Activated T-cell treated with anti-CD3 and anti-CD28 coated beads, Interleukin-2, amount 50 U/mL, for 24 hours (primary cell): ENCODE measurements around the gene OR6N2.

Experiments
- DNase-seq: peaks from one replicate; pipeline ENCODE4 v3.0.0-alpha.2; 2020
- H3K27ac Mint-ChIP-seq: 2 replicates; pipeline ENCODE4 v1.8.0; 2020; ENCODE audit warnings: mild to moderate bottlenecking, mixed read lengths
- H3K27me3 Mint-ChIP-seq: 2 replicates; pipeline ENCODE4 v1.8.0; 2020; ENCODE audit warnings: mixed read lengths
- H3K36me3 Mint-ChIP-seq: 2 replicates; pipeline ENCODE4 v1.8.0; 2020; ENCODE audit warnings: low read depth, mixed read lengths
- H3K4me1 Mint-ChIP-seq: 2 replicates; pipeline ENCODE4 v1.8.0; 2020; ENCODE audit warnings: low read depth, mixed read lengths
- H3K4me3 Mint-ChIP-seq: 2 replicates; pipeline ENCODE4 v1.8.0; 2020; ENCODE audit warnings: mild to moderate bottlenecking, moderate library complexity, mixed read lengths
- H3K9me3 Mint-ChIP-seq: 2 replicates; pipeline ENCODE4 v1.8.0; 2020; ENCODE audit warnings: mixed read lengths

OR6N2 gene, protein sequence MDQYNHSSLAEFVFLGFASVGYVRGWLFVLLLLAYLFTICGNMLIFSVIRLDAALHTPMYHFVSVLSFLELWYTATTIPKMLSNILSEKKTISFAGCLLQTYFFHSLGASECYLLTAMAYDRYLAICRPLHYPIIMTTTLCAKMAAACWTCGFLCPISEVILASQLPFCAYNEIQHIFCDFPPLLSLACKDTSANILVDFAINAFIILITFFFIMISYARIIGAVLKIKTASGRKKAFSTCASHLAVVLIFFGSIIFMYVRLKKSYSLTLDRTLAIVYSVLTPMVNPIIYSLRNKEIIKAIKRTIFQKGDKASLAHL

DNA sequence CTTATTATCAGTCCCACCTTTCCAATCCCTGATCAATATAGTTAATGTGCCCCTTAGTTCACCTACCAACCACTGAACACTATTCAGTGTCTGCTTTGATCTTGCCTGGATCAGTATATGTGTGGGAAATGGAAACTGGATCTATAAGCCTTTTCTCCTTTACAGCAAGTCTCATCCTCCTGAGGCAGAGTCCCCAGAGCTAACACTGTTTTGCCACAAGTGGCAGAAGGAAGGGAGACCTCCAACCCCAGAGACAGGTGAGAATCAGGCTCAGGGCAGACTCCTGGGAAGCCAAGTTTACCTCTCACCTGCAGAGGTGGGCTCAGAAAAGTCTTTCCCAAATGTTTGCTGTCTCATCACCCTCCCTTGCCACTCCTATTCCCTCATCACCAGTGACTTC is at the start of gene OR6N2:
TSS of gene OR6N2 (minus strand) at position 101 of the 400 bp plus-strand sequence. CDS start 3,569 bp downstream, outside the sequence.
- H3K9me3 Mint-ChIP-seq, result no peaks in the 10 kb centered on the region
- no peak within 1 kb of the TSS for H3K4me3 Mint-ChIP-seq
- H3K36me3 Mint-ChIP-seq, result no peaks in the 10 kb centered on the region
- H3K27me3 Mint-ChIP-seq, result no peaks in the 10 kb centered on the region
- no peak for DNase-seq
- H3K27ac Mint-ChIP-seq, result no peak within 1 kb of the TSS
- no peaks in the 10 kb centered on the region for H3K4me1 Mint-ChIP-seq

DNA sequence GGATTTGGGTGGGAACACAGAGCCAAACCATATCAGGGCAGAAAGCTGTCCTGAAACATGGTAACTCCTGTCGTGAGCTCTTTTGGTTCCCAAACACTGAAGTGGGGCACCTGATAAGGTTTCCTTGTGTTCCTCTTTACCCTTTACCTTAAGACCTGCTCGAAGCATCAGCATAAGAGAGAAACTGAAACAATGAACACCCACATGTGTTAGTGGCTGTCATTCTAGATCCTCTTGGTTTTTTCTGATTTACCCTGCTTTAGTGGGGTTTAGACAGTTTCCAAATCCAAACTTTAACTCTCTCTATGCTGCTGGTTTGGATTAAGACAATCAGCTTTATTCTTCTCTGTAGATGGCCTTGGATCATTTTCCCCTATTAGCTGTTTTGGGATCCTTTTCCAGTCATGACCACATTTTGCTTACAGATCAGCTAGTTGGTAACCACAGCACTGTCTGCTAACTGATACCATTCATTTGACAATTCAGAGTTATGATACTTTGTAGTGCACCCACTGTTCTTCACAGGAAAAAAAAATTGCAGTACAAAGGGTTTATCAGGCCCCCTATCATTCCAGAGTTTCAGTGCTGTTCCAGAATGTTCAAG is 49.2 kb upstream of the OR6N2 start:
- Mint-ChIP-seq H3K4me1 (peaks cover 18% of the 10 kb centered on the region), H3K9me3 (peaks cover 15% of the 10 kb centered on the region), H3K4me3 (no peak overlapping the region), H3K27me3 (peaks cover 2% of the 10 kb centered on the region), H3K36me3 (no peaks in the 10 kb centered on the region), H3K27ac (peak overlapping the region; percentile 35)
- no peak for DNase-seq

DNA sequence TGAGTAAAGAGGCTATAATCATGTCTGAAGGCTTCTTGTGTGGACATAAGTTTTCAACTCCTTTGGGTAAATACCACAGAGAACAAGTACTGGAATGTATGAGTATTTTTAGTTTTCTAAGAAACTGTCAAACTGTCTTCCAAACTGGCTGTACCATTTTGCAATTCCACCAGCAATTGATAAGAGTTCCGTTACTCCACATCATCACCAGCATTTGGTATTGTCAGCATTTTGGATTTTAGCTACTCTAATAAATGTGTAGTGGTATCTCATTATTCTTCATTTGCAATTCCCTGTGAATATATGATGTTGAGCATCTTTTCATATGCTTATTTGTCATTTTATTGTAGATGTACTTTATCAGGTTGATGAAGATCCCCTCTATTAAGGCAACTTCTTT is 40.7 kb upstream of the OR6N2 start:
- H3K27me3 Mint-ChIP-seq, result peaks cover 2% of the 10 kb centered on the region
- H3K36me3 Mint-ChIP-seq, result no peaks in the 10 kb centered on the region
- H3K4me3 Mint-ChIP-seq, result no peak overlapping the region
- H3K9me3 Mint-ChIP-seq, result no peaks in the 10 kb centered on the region
- no peak for DNase-seq
- H3K27ac Mint-ChIP-seq, result no peak overlapping the region
- H3K4me1 Mint-ChIP-seq, result peaks cover 17% of the 10 kb centered on the region

DNA sequence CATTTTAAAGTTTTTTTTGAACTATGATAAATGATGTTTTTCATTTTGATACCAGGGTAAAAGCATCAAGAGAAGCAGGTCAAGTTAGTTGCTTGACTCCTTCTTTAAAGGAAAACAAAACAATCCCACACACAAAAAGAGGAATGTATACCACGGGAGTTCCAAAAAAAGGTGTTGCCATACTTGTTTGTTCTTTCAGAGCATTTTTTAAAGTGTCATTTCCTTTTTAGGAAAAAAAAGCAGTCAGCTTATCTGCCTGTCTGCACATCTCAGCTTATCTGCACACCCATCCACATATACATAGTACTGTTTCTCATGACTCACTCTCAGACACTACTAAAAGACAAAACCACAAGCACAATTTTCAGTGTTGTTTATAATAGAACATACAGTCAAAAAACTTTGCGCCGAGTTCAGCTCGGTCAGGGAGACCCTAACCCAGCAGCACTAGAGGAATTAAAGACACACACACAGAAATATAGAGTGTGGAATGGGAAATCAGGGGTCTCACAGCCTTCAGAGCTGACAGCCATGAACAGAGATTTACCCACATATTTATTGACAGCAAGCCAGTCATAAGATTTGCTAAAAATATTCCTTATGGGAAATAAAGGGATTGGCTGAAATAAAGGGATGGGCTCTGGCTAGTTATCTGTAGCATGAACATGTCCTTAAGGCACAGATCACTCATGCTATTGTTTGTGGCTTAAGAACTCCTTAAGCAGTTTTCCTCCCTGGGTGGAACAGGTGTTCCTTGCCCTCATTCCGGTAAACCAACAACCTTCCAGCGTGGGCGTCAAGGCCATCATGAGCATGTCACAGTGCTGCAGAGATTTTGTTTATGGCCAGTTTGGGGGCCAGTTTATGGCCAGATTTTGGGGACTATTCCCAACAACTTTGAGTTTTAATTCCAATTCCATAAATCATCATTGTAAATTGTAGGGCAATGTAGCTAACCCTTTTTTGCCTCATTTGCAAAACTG is 38.7 kb upstream of the OR6N2 start:
- peak overlapping the region; percentile 28 for H3K4me3 Mint-ChIP-seq
- peak overlapping the region; percentile 64 for H3K27ac Mint-ChIP-seq
- DNase-seq, result no peak
- peaks cover 17% of the 10 kb centered on the region for H3K4me1 Mint-ChIP-seq
- H3K9me3 Mint-ChIP-seq, result no peaks in the 10 kb centered on the region
- no peaks in the 10 kb centered on the region for H3K36me3 Mint-ChIP-seq
- H3K27me3 Mint-ChIP-seq, result no peaks in the 10 kb centered on the region

DNA sequence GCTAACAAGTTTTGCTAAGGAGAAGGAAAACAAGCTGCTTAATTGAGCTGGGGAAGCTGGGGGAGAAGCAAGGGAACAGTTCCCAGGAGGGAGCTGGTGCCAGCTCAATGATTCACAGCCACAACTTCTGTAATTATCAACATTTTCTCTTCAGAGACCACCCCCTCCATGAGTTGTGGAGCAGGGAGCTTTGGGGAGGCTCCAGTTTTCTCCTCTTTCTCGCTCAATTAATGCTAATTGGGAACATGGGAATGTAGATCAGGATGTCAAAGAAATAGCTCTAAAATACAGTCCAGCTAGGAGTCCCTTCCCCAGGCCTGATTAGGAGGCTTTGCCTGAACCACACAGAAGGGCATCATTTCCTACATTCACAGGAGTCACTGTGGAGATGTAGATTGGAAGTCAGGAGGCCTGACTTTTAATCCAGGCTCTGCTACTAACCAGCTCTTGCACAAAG is 38.0 kb upstream of the OR6N2 start:
- no peaks in the 10 kb centered on the region for H3K9me3 Mint-ChIP-seq
- H3K4me1 Mint-ChIP-seq, result peaks cover 17% of the 10 kb centered on the region
- DNase-seq, result no peak
- H3K27me3 Mint-ChIP-seq, result no peaks in the 10 kb centered on the region
- H3K36me3 Mint-ChIP-seq, result no peaks in the 10 kb centered on the region
- no peak overlapping the region for H3K4me3 Mint-ChIP-seq
- H3K27ac Mint-ChIP-seq, result peak overlapping the region; percentile 36

DNA sequence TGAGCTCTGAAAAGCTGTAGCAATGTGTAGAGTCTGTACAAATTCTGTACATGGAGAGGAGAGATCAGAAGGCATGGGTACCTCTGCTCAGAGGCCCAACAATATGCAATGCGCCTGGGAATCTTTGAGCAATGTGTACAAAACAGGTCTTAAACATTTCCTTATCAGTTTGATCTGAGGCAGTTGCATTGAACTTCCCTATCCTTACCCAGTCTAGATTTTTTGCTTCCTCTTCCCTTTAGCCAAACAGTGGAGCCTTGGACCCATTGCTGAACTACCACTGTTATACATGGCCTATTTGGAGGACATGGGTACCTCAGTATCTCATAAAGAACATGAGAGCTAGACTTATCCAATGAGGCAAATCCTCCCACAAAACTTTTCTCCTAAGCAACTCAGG is 37.6 kb upstream of the OR6N2 start:
- no peak overlapping the region for H3K4me3 Mint-ChIP-seq
- no peak for DNase-seq
- H3K4me1 Mint-ChIP-seq, result peaks cover 17% of the 10 kb centered on the region
- H3K27me3 Mint-ChIP-seq, result no peaks in the 10 kb centered on the region
- no peaks in the 10 kb centered on the region for H3K9me3 Mint-ChIP-seq
- no peaks in the 10 kb centered on the region for H3K36me3 Mint-ChIP-seq
- H3K27ac Mint-ChIP-seq, result no peak overlapping the region

DNA sequence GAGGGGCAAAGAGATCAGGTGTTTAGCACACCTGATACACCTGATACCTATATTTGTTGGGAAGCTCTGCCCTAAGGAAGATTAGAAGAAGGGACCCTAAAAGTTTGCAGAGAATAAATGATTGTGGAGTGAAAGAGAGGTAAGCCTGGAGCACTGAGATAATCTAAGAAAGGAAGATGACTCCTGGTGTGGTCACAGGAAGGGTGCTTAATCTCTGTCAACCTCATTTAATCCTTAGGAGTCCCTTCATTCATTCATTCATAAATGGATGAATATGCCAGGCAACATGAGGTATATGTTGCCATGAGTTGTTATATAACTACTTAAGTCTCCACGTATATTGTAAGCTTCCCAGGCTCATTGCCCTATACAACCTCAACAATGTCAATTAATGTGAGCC is 34.0 kb upstream of the OR6N2 start:
- no peak overlapping the region for H3K27ac Mint-ChIP-seq
- no peak for DNase-seq
- H3K4me3 Mint-ChIP-seq, result no peak overlapping the region
- H3K4me1 Mint-ChIP-seq, result peaks cover 15% of the 10 kb centered on the region
- H3K36me3 Mint-ChIP-seq, result no peaks in the 10 kb centered on the region
- no peaks in the 10 kb centered on the region for H3K9me3 Mint-ChIP-seq
- no peaks in the 10 kb centered on the region for H3K27me3 Mint-ChIP-seq

DNA sequence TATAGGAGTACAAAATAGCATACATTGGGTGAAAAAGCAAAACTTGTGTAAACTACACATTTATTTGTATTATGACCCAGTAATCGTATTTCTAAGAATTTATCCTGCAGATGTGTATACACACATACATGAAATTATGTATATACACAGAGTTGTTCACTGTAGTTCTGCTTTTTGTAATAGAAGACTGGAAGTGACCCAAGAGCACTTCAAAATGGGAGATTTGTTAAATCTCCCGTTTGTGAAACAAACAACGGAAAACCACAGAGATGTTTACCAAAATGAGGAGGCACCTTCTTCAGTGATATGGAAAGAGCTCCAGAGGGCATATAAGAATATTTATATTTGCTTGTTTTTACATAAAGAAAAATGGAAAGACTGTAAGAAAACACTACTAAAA is 32.2 kb upstream of the OR6N2 start:
- DNase-seq, result no peak
- Mint-ChIP-seq H3K27me3 (no peaks in the 10 kb centered on the region), H3K9me3 (no peaks in the 10 kb centered on the region), H3K27ac (no peak overlapping the region), H3K36me3 (no peaks in the 10 kb centered on the region), H3K4me3 (no peak overlapping the region), H3K4me1 (no peaks in the 10 kb centered on the region)

DNA sequence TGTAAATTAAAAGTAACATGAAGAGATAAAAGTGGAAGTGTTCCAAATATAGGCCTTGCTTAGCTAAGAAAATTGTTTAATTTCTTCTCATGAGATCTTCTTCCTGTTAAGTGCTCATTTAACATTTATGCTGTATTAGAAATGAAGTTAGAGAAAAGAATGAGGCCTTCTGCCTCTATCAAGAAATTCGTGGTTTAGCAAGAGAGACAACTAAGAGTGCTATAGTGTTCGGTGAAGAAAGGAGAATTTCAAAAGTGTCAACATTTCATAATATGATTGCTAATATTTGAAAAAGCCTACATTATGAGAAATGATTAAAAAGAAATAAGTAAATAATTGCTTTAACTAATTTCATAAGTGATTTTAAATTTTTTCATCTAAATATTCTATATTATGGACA is 31.3 kb upstream of the OR6N2 start:
- H3K9me3 Mint-ChIP-seq, result no peaks in the 10 kb centered on the region
- H3K4me1 Mint-ChIP-seq, result no peaks in the 10 kb centered on the region
- peaks cover 4% of the 10 kb centered on the region for H3K27me3 Mint-ChIP-seq
- no peak for DNase-seq
- no peak overlapping the region for H3K4me3 Mint-ChIP-seq
- no peak overlapping the region for H3K27ac Mint-ChIP-seq
- H3K36me3 Mint-ChIP-seq, result no peaks in the 10 kb centered on the region

DNA sequence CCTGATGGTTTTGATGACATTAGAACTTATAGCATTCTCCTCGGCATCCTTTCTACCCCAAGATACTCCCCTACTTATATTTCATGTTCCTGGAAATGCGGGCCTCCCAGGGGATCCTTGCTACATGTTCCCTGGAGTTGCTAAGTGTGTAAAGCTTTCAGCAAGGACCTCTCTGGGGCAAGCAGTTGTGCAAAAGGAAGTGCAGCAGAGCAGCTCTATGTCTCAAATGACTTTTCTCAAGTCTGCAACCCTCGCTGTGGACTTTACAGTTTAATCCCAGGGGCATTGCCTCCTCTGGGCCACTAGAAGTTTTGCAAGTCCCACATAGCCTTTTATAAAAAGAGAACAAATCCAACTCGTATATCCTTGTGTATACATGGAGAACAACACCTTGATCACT is 29.3 kb upstream of the OR6N2 start:
- Mint-ChIP-seq H3K4me3 (no peak overlapping the region), H3K27ac (no peak overlapping the region), H3K4me1 (no peaks in the 10 kb centered on the region), H3K9me3 (no peaks in the 10 kb centered on the region), H3K27me3 (peaks cover 11% of the 10 kb centered on the region), H3K36me3 (no peaks in the 10 kb centered on the region)
- no peak for DNase-seq

DNA sequence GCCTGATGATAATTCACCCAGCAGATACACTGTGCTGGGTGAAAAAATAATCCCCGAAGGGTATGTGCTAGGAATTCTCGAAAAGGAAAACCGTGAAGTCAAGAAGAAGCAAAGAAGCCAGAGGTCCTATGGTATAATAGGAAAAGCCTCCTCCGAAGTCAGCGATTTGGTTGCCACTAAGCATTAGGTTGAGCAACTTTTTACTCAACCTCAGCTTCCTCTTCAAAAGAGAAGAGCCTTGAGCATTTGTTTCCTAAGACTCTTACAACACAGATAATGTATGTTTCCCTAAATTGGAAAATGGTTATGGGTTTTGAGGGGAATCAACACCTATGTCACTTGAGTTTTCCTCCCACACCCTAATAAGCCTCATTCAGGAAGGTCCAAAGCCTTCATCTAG is 28.9 kb upstream of the OR6N2 start:
- DNase-seq, result no peak
- Mint-ChIP-seq H3K4me3 (no peak overlapping the region), H3K9me3 (no peaks in the 10 kb centered on the region), H3K4me1 (no peaks in the 10 kb centered on the region), H3K27me3 (peaks cover 11% of the 10 kb centered on the region), H3K27ac (no peak overlapping the region), H3K36me3 (no peaks in the 10 kb centered on the region)

DNA sequence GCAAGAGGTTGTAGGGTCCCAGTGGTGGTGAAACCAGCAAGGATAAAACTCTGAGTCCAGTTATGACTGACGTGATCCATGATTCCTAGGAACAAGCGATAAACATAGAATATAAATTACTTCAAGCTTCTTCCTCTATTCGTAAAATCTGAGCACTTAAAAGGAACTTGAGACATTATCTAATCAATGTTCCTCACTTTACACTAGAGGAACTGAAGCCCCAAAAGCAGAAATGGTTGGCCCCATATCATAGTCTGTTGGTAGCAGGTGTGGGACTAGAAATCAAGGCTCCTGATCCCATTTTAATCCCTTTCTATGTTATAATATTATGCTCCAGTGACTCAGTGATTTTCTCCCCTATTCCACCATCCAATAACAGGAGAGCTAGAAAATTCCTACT is 28.3 kb upstream of the OR6N2 start:
- Mint-ChIP-seq H3K27ac (no peak overlapping the region), H3K27me3 (peaks cover 11% of the 10 kb centered on the region), H3K36me3 (no peaks in the 10 kb centered on the region), H3K4me1 (no peaks in the 10 kb centered on the region), H3K4me3 (no peak overlapping the region), H3K9me3 (no peaks in the 10 kb centered on the region)
- DNase-seq, result no peak

DNA sequence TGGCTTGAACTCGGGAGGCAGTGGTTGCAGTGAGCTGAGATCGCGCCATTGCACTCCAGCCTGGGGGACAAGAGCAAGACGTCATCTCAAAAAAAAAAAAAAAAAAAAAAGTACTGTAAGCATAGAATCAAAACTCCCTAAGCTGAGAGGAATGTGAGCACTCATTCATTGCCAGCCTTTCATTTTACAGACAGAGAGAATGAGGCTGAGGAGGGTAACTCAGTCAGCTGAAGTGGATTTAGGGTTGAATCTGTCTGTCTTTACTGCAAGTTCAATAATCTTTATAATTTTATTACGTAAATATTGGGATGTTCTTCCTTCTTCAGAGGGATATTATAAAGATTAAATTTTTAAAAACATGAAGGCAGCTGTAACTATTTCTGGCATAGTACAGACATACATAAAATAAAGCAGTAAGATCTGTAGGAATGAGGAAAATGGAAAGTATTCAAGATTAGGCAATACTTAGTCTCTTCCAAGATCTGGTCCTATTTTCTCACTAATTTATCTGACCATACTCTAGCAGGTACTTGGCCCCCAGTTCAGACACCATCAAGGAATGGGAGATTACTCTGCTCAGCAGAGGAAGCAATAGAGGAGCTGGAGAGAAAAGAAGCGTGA is 26.0 kb upstream of the OR6N2 start:
- no peaks in the 10 kb centered on the region for H3K9me3 Mint-ChIP-seq
- no peak for DNase-seq
- no peak overlapping the region for H3K4me3 Mint-ChIP-seq
- no peaks in the 10 kb centered on the region for H3K4me1 Mint-ChIP-seq
- peaks cover 26% of the 10 kb centered on the region for H3K27me3 Mint-ChIP-seq
- H3K27ac Mint-ChIP-seq, result no peak overlapping the region
- H3K36me3 Mint-ChIP-seq, result no peaks in the 10 kb centered on the region

DNA sequence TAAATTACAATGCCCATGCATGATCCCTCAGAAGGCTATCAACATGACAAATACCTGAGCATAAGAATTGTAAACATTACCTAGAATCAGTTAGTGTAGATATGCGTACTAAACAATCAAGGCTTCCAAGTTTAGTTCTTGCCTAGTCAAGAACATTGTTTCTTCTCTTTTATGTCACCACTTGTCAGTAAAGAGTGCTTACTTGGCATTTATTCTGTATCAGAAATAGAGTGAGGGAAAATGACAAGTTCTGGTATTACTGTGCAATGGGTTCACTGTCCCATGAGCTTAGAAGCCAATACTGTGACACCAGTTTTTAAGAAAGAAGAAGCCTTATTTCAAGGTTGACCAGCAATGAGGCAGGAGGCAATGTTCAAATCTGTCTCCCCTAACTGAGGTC is 22.7 kb upstream of the OR6N2 start:
- H3K36me3 Mint-ChIP-seq, result no peaks in the 10 kb centered on the region
- peaks cover 10% of the 10 kb centered on the region for H3K4me1 Mint-ChIP-seq
- no peak overlapping the region for H3K27ac Mint-ChIP-seq
- H3K4me3 Mint-ChIP-seq, result no peak overlapping the region
- H3K9me3 Mint-ChIP-seq, result no peaks in the 10 kb centered on the region
- peaks cover 36% of the 10 kb centered on the region for H3K27me3 Mint-ChIP-seq
- no peak for DNase-seq
